ENCODE data around the gene HIP1R.
"Not testable (repeated sequence)": the region's sequence is repeated elsewhere in the genome, so short reads cannot be mapped to it uniquely, and the experiment has no call there.

The HIP1R gene

DNA sequence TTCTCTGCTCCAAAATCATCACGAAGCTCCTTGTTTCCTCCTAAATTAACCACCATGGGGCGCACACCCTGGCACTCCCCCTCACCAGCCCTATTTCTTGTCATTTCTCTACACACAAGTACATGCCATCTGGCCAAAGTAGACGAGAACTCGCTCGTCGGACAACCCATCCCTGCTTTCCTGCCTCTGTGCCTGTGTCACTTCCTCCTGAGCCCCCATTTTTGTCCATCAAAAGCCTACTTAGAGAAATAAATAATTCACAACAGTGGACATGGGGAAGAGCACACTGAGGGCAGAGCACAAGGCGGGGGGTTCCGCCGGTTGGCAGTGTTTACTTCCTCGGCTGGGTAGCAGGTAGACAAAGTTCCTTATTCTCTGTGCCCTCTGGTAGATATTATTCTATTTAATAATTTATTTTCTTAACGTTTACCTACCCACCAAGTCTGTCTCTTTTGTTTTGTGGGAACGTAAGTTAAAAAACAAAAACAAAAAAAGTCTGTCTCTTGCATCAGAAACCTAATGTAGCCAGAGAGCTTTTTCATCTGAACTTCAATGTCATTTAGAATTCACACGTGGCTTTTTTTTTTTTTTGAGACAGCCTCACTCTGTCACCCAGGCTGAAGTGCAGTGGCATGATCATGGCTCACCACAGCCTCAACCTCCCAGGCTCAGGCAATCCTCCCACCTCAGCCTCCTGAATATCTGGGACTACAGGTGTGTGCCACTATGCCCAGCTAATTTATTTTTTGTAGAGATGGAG is 54.7 kb downstream of the HIP1R start:
- no peak for DNase-seq (ENCODE audit: extremely low read depth in 1 of 2, low read depth in 1 of 2)

DNA sequence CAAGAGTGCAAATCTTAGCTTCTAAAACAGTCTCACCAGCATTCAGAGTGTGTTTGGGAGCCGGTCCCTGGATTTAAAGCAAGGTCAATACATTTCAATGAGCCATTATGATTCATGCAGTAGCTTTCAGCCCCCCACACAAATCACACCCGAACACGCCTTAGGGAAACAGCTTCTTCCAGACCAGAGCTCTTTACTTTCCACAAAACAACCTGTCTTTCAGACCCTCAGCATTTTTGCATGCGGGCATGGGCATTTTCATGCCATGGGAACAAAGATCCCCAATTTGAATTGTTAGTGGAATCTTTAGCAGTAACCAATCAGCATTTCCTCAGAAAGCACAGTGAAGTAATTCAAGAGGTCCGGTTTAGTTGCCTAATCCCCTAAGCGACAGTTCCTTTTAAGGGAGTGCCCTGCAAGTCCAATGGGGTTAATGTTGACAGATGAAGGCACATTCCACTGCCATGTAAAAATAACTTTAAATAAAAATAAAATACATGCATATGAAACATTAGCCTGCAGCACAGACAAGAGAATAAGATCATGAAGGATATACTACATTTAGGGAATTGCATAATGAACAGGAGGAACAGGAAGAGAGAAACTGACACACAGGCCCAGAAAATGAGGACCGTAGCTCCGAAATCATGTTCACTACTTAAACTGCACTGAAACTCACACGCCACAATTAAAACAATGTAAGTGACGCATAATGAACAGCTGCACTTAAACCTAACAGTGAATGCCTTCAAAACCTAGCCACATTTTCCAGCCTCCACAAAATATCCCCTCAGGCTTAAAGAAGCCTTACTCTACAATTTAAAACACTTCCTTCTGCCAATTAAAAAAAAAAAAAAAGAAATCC is 56.6 kb downstream of the HIP1R start:
- DNase-seq (ENCODE audit: extremely low read depth in 1 of 2, low read depth in 1 of 2) = no peak

DNA sequence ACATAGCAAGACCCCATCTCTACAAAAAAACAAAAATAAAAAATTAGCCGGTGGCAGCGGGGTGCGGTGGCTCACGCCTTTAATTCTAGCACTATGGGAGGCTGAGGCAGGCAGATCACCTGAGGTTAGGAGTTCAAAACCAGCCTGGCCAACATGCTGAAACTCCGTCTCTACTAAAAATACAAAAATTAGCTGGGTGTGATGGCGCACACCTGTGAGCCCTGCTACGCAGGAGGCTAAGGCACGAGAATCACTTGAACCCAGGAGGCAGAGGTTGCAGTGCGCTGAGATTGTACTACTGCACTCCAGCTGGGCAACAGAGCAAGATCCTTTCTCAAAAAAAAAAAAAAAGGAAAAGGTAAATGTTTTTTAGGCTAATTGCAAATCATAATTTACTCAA is 57.5 kb downstream of the HIP1R start:
- DNase-seq (ENCODE audit: extremely low read depth in 1 of 2, low read depth in 1 of 2) = not testable (repeated sequence)

DNA sequence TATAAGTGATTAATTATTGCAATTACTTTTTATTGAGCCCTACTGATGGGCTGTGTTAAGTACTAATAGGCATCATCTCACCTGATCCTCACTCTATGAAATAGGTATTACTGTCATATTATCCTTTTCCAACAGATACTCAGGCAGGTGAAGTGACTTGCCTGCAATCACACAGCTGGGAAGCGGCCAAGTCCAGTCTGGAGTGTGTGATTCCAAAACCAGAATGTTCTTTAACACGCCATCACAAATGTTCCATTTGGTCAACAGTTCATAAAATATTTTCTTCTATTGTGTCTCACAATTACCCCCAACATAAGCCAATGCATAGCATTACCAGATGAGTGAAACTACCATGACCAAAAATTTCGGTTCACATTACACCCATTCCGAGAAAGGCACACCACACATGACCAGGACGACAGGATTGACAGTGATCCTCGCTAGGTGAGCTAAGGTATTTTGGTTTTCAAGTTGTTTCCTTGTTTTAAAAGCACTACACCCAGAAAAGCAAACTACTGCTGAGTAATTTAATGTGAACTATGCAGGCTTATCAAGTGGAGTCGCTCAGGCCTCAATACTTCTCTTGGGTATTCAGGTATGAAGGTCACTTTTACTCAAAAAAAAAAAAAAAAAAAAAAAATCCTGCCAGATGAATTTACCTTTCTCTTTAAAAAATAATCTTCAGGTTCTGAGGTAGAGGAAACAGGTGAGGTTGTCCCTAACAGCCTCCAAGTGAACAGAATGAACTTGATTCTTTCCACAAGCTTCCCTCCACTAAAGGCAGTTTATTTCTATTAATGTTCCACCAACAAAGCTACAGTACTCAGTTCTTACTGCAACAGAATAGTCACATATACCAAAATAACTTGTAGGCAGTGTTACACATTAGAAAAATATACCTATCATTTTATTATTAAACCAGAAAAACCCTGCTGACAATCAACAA is 58.2 kb downstream of the HIP1R start:
- DNase-seq (ENCODE audit: extremely low read depth in 1 of 2, low read depth in 1 of 2) = no peak

DNA sequence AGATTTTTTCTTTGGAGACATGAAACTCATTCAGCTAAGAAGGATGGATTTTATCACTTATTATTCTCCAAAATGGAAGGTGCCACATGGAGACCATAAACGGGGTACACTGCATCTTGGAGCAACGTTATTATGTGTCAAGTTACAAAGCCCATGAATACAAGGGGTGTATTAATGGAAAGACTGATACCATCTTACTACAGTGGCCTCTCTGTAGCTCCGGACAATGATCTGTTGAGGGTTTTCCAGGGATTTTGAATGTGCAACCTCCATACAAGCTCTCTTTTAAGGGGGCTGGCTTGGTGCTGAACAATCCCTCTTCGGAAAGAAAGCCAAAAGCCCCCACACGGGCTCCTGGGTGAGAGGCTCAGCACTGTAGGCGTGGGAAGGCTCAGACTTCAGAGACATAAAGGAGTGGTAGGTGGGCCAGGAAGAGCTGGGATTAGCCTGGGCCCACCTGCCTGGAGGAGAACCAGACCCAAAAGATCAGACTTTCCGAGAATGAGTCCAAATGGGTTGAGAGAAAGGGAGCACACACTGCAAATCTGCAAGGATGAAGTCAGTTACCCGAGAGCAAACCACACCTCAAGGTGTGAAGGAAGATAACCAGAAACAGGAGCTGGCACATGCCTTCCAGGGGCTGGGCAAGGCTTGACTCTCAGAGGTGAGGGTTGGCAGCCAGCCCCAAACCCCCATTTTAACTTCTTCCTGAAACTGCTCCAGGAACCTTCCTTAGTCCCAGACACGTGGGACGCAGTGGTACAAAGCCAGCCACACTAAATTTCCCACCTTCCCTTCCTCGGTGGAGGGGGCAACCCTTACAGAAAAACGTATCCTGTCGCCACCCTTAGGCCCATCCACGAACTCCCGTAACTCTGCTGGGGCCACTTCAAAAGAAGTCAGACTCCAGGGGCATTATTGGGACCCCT is 59.2 kb downstream of the HIP1R start:
- no peak for DNase-seq (ENCODE audit: extremely low read depth in 1 of 2, low read depth in 1 of 2)

DNA sequence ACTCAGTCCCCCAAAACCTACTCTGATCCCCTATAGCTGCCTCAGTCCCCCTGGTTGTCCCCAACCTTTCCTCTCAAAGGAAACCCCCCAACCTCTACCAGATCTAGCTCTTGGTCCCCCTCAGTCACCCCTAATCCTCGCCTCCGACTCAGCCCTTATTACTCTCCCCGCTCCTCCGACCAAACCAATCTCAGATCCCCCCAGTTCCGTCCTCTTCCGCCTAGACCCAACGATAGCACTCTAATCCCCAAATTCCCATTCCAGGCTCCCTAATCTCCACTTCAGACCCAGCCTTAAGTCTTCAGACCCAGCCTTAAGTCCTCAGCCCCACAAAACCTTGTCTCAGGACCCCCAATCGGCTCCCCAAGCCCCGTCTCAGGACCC is 60.1 kb downstream of the HIP1R start:
- DNase-seq (ENCODE audit: extremely low read depth in 1 of 2, low read depth in 1 of 2) = no peak

DNA sequence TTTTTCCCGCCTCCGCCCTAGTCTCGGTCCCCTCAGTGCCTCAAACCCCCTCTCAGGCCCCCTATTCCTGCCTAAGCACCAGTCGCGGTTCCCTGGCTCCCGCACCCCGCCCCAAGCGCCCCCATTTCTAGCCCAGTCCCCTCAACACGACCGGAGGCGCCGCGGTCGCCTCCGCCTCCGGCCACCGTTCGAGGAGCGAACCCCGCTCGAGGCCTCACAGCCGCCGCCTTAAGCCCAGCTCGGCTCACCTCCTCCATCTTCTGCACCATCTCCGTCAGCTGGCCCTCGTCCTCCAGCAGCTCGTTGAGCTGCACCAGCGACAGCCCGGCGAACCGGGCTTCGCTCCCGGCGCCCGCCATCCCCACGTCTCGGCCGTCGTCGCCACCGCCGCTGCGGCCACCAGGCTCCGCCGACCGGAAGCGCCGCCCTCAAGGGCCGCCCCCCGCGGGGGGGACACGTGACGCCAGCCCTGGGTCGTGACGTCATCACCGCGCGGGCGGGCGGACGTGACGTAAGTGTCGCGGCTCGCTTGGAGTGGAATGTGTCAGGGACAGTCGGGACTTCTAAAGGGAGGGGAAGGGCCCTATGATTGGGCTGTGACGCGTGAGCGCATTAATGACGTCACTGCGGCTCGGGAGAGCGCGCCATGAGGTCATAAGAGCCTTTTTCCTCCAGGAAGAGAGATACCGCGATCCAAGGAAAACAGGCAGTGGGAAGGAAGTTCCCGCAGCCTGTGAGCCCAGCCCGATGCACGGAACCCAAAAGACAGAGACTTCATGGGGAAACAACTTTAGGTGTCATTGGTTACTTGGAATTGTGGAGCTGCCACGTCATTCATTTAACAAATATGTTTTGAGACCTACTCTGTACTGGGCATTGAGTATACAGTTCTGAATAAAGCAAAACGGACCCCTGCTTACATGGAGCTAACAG is 60.7 kb downstream of the HIP1R start, which contains the start of gene VPS37B:
Gene VPS37B, minus strand, starts transcription at position 421 of the 933 bp plus-strand sequence. Its CDS starts 62 bp downstream, at position 359.
- peak; percentile 76 to 82 for DNase-seq (ENCODE audit: extremely low read depth in 1 of 2, low read depth in 1 of 2)

DNA sequence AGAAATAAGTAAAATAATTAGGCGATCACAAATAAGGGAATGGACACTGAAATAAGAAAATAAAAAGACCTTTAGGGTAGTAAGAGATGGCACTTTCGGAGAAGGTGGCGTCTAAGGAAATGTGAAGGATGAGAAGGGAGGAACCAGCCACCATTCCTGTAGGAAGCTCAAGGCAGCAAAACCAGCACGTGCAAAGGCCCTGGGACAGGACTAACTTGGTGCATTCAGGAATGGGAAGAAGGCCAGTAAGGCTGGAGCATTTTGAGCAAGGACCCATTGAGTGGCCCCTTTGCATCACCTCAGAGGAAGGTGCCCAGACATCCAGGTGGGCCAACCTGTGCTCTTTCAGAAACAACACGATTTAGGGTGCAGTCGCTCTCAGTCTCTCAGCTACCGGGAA is 61.4 kb downstream of the HIP1R start:
- no peak for DNase-seq (ENCODE audit: extremely low read depth in 1 of 2, low read depth in 1 of 2)

DNA sequence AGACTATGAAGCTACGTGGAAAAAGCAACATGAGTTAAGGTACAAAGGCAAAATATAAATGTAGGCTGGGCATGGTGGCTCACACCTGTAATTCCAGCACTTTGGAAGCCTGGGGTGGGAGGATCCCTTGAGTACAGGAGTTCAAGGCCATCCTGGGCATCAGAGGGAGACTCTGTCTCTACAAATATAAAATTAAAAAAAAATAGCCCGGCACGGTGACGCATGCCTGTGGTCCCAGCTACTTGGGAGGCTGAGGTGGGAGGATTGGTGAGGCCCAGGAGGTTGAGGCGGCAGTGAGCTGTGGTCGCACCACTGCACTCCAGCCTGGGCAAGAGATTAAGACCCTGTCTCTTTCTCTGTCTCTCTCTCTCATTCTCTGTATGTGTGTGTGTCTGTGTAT is 64.6 kb downstream of the HIP1R start:
- DNase-seq (ENCODE audit: extremely low read depth in 1 of 2, low read depth in 1 of 2) = no peak

DNA sequence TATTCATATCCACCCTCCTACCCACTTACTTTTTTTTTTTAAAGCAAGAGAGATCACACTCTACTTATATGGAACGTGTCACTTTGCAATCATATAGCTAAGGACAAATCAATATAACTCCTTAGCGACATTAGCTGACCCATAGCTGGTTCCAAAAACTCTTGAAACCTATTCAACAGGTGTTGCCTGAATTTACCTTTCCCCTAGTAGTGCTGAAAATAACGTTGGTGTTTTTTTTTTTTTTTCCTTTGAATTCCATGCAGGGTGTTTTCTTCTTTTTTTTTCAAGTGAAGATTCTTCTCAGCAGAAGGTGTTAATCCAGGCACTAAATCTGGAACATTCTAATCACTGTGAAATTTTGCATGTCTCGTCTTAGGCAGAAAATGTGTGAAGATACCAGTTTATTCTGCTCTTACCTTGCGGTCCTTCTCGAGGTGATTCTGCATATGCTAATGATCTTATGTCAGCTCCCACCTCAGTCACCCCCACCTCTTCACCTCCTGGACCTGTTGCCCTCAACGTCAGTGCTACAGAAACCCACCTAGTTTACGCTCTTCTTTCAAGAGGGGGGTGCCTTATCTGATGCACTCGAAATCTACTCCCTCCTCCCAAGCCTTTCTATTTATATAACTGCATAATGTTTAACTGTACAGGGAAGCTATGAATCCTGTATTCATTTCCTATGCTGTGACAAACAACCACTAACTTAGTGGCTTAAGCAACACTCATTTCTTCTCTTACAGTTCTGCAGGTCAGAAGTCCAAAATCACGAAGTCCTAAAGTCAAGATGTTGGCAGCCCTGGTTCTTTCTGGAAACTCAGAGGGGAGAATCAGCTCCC is 67.8 kb downstream of the HIP1R start:
- no peak for DNase-seq (ENCODE audit: extremely low read depth in 1 of 2, low read depth in 1 of 2)

DNA sequence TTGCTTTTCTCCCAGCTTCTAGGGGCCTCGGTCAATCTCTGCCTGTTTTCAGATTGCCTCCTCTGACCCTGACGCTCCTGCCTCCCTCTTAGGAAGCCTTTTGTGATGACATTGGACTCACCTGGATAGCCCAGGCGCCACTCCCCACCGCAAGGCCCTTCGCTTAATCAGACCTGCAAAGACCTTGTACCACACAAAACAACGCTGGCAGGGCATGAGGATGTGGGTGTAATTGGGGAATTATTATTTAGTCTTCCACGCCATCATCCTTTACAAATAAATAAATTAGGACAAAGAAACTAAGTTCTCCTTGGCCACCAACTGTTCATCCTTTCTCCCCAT is 68.4 kb downstream of the HIP1R start:
- no peak for DNase-seq (ENCODE audit: extremely low read depth in 1 of 2, low read depth in 1 of 2)

DNA sequence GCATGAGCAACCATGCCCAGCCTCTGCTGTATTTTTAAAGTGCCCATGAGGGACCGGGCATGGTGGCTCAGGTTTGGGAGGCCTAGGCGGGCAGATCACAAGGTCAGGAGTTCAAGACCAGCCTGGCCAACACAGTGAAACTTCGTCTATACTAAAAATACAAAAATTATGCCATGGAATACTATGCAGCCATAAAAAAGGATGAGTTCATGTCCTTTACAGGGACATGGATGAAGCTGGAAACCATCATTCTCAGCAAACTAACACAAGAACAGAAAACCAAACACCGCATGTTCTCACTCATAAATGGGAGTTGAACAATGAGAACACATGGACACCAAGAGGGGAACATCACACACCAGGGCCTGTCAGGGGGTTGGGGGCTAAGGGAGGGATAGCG is 70.0 kb downstream of the HIP1R start:
- not testable (repeated sequence) for DNase-seq (ENCODE audit: extremely low read depth in 1 of 2, low read depth in 1 of 2)

DNA sequence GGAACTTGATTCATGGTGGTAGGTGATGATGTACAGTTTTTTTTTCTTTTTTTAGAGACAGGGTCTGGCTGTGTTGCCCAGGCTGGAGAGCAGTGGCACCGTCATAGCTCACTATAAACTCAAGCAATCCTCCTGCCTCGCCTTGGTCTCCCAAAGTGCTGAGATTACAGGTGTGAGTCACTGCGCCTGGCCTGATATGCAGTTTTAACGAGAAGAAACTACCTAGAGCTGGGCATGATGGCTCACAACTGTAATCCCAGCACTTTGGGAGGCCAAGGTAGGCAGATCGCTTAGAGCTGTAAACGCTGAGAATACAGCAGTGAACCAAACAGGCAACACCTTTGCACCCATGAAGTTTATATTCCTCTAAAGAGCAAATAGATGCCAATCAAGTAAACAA is 73.7 kb downstream of the HIP1R start:
- DNase-seq (ENCODE audit: extremely low read depth in 1 of 2, low read depth in 1 of 2) = no peak

DNA sequence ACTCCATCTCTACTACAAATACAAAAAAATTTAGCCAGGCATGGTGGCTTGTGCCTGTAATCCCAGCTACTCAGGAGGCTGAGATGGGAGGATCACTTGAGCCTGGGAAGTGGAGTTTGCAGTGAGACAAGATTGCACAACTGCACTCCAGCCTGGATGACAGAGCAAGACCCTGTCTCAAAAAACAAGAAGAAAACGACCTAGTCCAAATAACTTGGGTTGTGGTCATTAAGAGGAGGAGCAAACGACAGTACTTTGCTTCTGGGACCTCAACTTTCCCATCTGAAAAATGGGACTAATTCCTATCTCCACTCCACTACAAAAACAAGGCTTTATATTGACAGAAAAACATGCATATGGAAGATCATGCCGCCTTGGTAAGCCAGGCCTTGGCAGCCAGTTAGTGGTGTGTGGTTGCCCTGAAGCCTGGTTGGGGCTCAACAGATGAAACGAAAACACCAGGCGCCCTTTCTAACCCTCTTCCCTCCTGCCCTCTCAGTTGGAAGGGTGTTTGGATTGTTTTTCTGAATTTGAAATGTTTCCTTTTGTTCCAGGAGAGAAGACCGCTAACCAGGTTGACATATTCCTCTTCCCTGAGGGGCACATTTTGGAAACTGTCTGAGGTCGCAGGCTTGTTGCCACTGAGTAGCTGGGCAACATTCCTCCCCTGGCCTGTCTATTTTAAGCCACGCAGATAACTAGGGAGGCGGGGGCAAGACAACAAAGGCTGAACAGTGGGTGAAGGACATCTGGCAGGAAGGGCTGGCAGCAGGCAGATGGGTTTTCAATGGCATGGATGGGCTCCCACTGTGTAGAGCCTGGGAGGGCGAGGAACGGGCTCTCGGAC is 74.4 kb downstream of the HIP1R start:
- no peak for DNase-seq (ENCODE audit: extremely low read depth in 1 of 2, low read depth in 1 of 2)
